GM12878 (cell line): ENCODE measurements around the gene MT4.

ENCODE experiments used
- BRCA1 ChIP-seq: IDR thresholded peaks from 2 replicates; pipeline ENCODE4 v1.6.1; 2011; ENCODE audit warnings: low read depth, low read length, improper control_type of control experiment
- CBFB ChIP-seq: IDR thresholded peaks from 2 replicates; pipeline ENCODE4 v1.6.1; 2016; ENCODE audit warnings: antibody characterized with exemption, low read depth
- CHD4 ChIP-seq: fragments of 200-600 bp; sonication (generic); IDR thresholded peaks from 2 replicates; pipeline ENCODE4 v1.6.1; 2016; ENCODE audit warnings: mild to moderate bottlenecking
- CTCF ChIP-seq, 3 experiments: IDR thresholded peaks in 2 of 3; conservative IDR thresholded peaks in 1 of 3; 2 replicates each; pipeline ENCODE4 v1.5.1; 2011; ENCODE audit warnings: low read depth in 3 of 3, low read length in 3 of 3, mild to moderate bottlenecking in 3 of 3, control low read depth in 2 of 3, moderate library complexity in 2 of 3, inconsistent platforms in 1 of 3, mixed read lengths in 1 of 3; ENCODE audit not compliant: control insufficient read depth in 2 of 3, insufficient read depth in 1 of 3; ENCODE audit errors: extremely low read depth in 1 of 3
- ETV6 ChIP-seq, 2 experiments: fragments of 450-650 bp in 1 of 2; IDR thresholded peaks in 1 of 2; conservative IDR thresholded peaks in 1 of 2; 2 replicates each; pipeline ENCODE4 v1.6.1; 2014; ENCODE audit warnings: antibody characterized with exemption in 1 of 2, borderline replicate concordance in 1 of 2, low read depth in 1 of 2, mild to moderate bottlenecking in 1 of 2, moderate library complexity in 1 of 2
- SREBF2 ChIP-seq: IDR thresholded peaks from 2 replicates; pipeline ENCODE4 v1.6.1; 2012; ENCODE audit warnings: mild to moderate bottlenecking, low read length

GRCh38 chr16:56605475-56605874 is 40.6 kb downstream of the MT4 start:
- TF ChIP-seq BRCA1 = no peak
- TF ChIP-seq SREBF2 = no peak
- no peak for TF ChIP-seq CHD4
- no peak for TF ChIP-seq CTCF (IDR thresholded peaks at IDR 0.05 in 2 of 3, conservative IDR thresholded peaks at IDR 0.05 in 1 of 3; ENCODE audit: control insufficient read depth in 2 of 3, extremely low read depth in 1 of 3, insufficient read depth in 1 of 3, low read depth in 3 of 3, low read length in 3 of 3)
- TF ChIP-seq ETV6 (conservative IDR thresholded peaks at IDR 0.05 in 1 of 2, IDR thresholded peaks at IDR 0.05 in 1 of 2; ENCODE audit: borderline replicate concordance in 1 of 2, low read depth in 1 of 2) = no peak
- no peak for TF ChIP-seq CBFB
